ENCODE results near the gene CRAT.

- TF ChIP-seq POLR2A (IDR thresholded peaks at IDR 0.05; ENCODE audit: low read length) (no peak), BHLHE40 (IDR thresholded peaks at IDR 0.05; ENCODE audit: low read depth, low read length) (no peak), KDM1A (IDR thresholded peaks at IDR 0.05; ENCODE audit: low read depth) (no peak; the same call in 1 of the 2 replicates), RFX5 (IDR thresholded peaks at IDR 0.05) (no peak), SREBF2 (IDR thresholded peaks at IDR 0.05) (no peak), POLR2AphosphoS2 (conservative IDR thresholded peaks at IDR 0.05; ENCODE audit: low read length) (no peak), EP300 (IDR thresholded peaks at IDR 0.05) (no peak), GATA3 (IDR thresholded peaks at IDR 0.05; ENCODE audit: borderline replicate concordance) (no peak)
- TF ChIP-seq, protein P1, sequence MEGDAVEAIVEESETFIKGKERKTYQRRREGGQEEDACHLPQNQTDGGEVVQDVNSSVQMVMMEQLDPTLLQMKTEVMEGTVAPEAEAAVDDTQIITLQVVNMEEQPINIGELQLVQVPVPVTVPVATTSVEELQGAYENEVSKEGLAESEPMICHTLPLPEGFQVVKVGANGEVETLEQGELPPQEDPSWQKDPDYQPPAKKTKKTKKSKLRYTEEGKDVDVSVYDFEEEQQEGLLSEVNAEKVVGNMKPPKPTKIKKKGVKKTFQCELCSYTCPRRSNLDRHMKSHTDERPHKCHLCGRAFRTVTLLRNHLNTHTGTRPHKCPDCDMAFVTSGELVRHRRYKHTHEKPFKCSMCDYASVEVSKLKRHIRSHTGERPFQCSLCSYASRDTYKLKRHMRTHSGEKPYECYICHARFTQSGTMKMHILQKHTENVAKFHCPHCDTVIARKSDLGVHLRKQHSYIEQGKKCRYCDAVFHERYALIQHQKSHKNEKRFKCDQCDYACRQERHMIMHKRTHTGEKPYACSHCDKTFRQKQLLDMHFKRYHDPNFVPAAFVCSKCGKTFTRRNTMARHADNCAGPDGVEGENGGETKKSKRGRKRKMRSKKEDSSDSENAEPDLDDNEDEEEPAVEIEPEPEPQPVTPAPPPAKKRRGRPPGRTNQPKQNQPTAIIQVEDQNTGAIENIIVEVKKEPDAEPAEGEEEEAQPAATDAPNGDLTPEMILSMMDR (IDR thresholded peaks at IDR 0.05), result no peak
Observed at GRCh38 chr9:129080298-129080600, 30.3 kb downstream of the CRAT start.

Measured in A549 (cell line).